Ishikawa (cell line): ENCODE measurements around the gene YTHDC1.

Experiments
- CEBPB ChIP-seq: IDR thresholded peaks from 2 replicates; pipeline ENCODE4 v1.6.1; 2012
- YY1 ChIP-seq: IDR thresholded peaks from 2 replicates; pipeline ENCODE4 v1.6.1; 2012; ENCODE audit warnings: low read depth

DNA sequence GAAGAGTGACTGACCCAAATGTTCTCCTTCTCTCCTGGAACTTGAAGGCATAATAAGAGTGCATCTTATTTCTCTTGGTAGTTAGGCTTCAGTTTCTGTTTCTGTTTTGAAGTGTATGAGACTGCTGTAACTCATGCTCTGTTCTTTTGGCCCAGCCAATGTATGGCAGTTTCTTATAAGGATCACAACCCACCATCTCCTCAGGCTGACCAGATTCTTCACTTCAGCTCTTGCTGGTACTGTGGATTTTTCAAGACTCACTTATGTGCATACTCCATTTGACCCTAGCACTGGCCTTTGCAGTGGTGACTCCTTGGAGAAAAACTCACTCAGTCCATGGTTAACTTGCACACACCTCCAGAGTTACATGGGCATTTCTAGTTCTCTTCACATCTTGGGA lies 9.6 kb upstream of the YTHDC1 start:
- no peak for TF ChIP-seq CEBPB
- no peak for TF ChIP-seq YY1
